Stomach (tissue), 4 donors: ENCODE data around the gene C15orf39.

Experiments used
- POLR2A ChIP-seq, 4 donors: fragments of 450-650 bp; IDR thresholded peaks; one replicate each; pipeline ENCODE4 v1.6.1; 2016; ENCODE audit warnings: antibody characterized with exemption in 4 of 4, control low read depth in 2 of 4, mild to moderate bottlenecking in 1 of 4, moderate library complexity in 1 of 4
- POLR2AphosphoS5 ChIP-seq, 3 donors: sonication (generic); formaldehyde crosslinking; IDR thresholded peaks; one replicate each; pipeline ENCODE4 v1.6.1; 2016; ENCODE audit warnings: antibody characterized with exemption in 3 of 3
- TF ChIP-seq, protein P1 (sequence below), 7 experiments: fragments of 450-650 bp in 4 of 7; fragments of 200-600 bp in 3 of 7; sonication (generic) in 3 of 7; IDR thresholded peaks; one replicate each; pipeline ENCODE4 v1.5.1; 2016 to 2019; ENCODE audit warnings: antibody characterized with exemption in 7 of 7, control low read depth in 2 of 7, mild to moderate bottlenecking in 1 of 7

DNA sequence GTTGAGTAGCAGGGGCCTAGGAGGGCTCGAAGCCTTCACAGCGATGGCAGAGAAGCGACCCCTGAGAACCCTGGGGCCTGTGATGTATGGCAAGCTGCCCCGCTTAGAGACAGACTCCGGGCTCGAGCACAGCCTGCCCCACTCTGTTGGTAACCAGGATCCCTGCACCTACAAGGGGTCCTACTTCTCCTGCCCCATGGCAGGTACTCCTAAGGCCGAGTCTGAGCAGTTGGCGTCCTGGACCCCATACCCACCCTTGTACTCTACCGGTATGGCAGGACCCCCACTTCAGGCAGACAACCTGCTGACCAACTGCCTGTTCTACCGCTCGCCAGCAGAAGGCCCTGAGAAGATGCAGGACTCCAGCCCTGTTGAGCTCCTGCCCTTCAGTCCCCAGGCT, 4.3 kb downstream of the C15orf39 start:
- TF ChIP-seq, protein P1, sequence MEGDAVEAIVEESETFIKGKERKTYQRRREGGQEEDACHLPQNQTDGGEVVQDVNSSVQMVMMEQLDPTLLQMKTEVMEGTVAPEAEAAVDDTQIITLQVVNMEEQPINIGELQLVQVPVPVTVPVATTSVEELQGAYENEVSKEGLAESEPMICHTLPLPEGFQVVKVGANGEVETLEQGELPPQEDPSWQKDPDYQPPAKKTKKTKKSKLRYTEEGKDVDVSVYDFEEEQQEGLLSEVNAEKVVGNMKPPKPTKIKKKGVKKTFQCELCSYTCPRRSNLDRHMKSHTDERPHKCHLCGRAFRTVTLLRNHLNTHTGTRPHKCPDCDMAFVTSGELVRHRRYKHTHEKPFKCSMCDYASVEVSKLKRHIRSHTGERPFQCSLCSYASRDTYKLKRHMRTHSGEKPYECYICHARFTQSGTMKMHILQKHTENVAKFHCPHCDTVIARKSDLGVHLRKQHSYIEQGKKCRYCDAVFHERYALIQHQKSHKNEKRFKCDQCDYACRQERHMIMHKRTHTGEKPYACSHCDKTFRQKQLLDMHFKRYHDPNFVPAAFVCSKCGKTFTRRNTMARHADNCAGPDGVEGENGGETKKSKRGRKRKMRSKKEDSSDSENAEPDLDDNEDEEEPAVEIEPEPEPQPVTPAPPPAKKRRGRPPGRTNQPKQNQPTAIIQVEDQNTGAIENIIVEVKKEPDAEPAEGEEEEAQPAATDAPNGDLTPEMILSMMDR (IDR thresholded peaks at IDR 0.05), result no peak
- TF ChIP-seq POLR2A (IDR thresholded peaks at IDR 0.05) (no peak), POLR2AphosphoS5 (IDR thresholded peaks at IDR 0.05) (no peak)
